K562 (cell line): Measurements from ENCODE around the gene DGKE. TPM values are rescaled to one million over a fixed set of nuclear protein-coding genes. Genes with fewer than 3 reads are reported as not detected.

Experiments
- ATAC-seq: fragments of 200-7000 bp; cut with Tn5 transposase; 3 replicates; pipeline ENCODE4 v1.9.1; 2020; ENCODE audit warnings: moderate library complexity
- BruUV-seq: library from RNA; stranded (reverse); fragments of 400-500 nt; replicated peaks from 2 replicates; lab custom pipeline; 2021; lab: Mats Ljungman, UMichigan
- CTCF ChIA-PET: fragments of 300-600 bp; formaldehyde crosslinking; extraction: SDS; loops from one replicate; lab custom pipeline; 2021; ENCODE audit warnings: low intra/inter-chr PET ratio; lab: Yijun Ruan, JAX
- POLR2A ChIA-PET: fragments of 300-600, 350-650 bp; sonication (Branson Sonifier 250); formaldehyde crosslinking; extraction: SDS; loops from one replicate; lab custom pipeline; 2021; ENCODE audit warnings: antibody characterized with exemption, inconsistent platforms; lab: Yijun Ruan, JAX
- DNase-seq, 4 experiments: peaks; one replicate each; pipeline versions ENCODE4 v3.0.0 to v3.0.0-alpha.2; 2011 to 2018; ENCODE audit warnings: low spot score in 3 of 4, mixed read lengths in 3 of 4; ENCODE audit errors: extremely low read depth in 1 of 4
- FAIRE-seq: peaks from 2 replicates; lab custom pipeline; 2011; peaks lifted over from hg19 to GRCh38; lab: Jason Lieb, UNC
- H2AFZ ChIP-seq: 2 replicates; pipeline ENCODE4 v1.6.0; 2011; ENCODE audit warnings: low read depth, low read length, control low read depth, inconsistent platforms
- H3K27ac ChIP-seq: fragments of 200-600 bp; 3 replicates; pipeline ENCODE4 v1.8.0; 2011; ENCODE audit warnings: low read depth, mild to moderate bottlenecking, control low read depth, inconsistent platforms, low read length, moderate library complexity, mixed read lengths; ENCODE audit errors: extremely low read depth
- H3K27me3 ChIP-seq, 2 experiments: fragments of 300-600 bp in 1 of 2; 2 replicates in 1 of 2; 3 replicates in 1 of 2; pipeline versions ENCODE4 v1.6.0 to v1.8.0; 2011; ENCODE audit warnings: inconsistent platforms in 2 of 2, low read length in 2 of 2, mild to moderate bottlenecking in 1 of 2, mixed read lengths in 1 of 2, moderate library complexity in 1 of 2; ENCODE audit not compliant: control insufficient read depth in 2 of 2, insufficient read depth in 2 of 2
- H3K36me3 ChIP-seq: fragments of 300-600 bp; 3 replicates; pipeline ENCODE4 v1.8.0; 2011; ENCODE audit warnings: mild to moderate bottlenecking, low read length, inconsistent platforms; ENCODE audit not compliant: control insufficient read depth, insufficient read depth
- H3K4me1 ChIP-seq, 2 experiments: fragments of 200-600 bp in 1 of 2; replicated peaks in 1 of 2; 2 replicates in 1 of 2; 3 replicates in 1 of 2; pipeline versions ENCODE4 v1.5.1 to v1.8.0; 2011; ENCODE audit warnings: inconsistent platforms in 2 of 2, low read length in 2 of 2, mild to moderate bottlenecking in 1 of 2, mixed read lengths in 1 of 2, moderate library complexity in 1 of 2; ENCODE audit not compliant: control insufficient read depth in 2 of 2, insufficient read depth in 2 of 2
- H3K4me2 ChIP-seq: 2 replicates; pipeline ENCODE4 v1.6.1; 2011; ENCODE audit warnings: low read length, control low read depth, inconsistent platforms, mixed read lengths; ENCODE audit not compliant: insufficient read depth
- H3K4me3 ChIP-seq: fragments of 200-600 bp; sonication (generic), shearing (Covaris generic); 2 replicates; pipeline ENCODE4 v1.5.1; 2016; ENCODE audit warnings: control low read depth, inconsistent platforms
- H3K79me2 ChIP-seq: fragments of 200-600 bp; 3 replicates; pipeline ENCODE4 v1.8.0; 2011; ENCODE audit warnings: low read length, inconsistent platforms; ENCODE audit not compliant: control insufficient read depth, insufficient read depth
- H3K9ac ChIP-seq, 2 experiments: 2 replicates each; pipeline versions ENCODE4 v1.6.0 to v1.6.1; 2011; ENCODE audit warnings: low read depth in 2 of 2, low read length in 2 of 2, control low read depth in 1 of 2, inconsistent platforms in 1 of 2, mild to moderate bottlenecking in 1 of 2, mixed read lengths in 1 of 2; ENCODE audit not compliant: insufficient read depth in 1 of 2
- H3K9me1 ChIP-seq: one replicate; pipeline ENCODE4 v1.6.0; 2011; ENCODE audit warnings: inconsistent platforms, mild to moderate bottlenecking, low read length, moderate library complexity; ENCODE audit not compliant: control insufficient read depth, insufficient read depth
- H3K9me3 ChIP-seq: replicated peaks from 2 replicates; pipeline ENCODE4 v1.5.1; 2011; ENCODE audit warnings: low read depth, low read length, inconsistent platforms; ENCODE audit not compliant: control insufficient read depth, insufficient read depth
- H4K20me1 ChIP-seq: replicated peaks from 2 replicates; pipeline ENCODE4 v1.6.1; 2011; ENCODE audit warnings: low read length, inconsistent platforms, mixed read lengths; ENCODE audit not compliant: control insufficient read depth, insufficient read depth
- CBFA2T2 ChIP-seq: fragments of 450-650 bp; conservative IDR thresholded peaks from 2 replicates; pipeline ENCODE4 v1.6.1; 2017; ENCODE audit warnings: mild to moderate bottlenecking
- FOXP1 ChIP-seq: sonication (generic); formaldehyde crosslinking; IDR thresholded peaks from 2 replicates; pipeline ENCODE4 v1.8.0; 2022; ENCODE audit warnings: mild to moderate bottlenecking, missing genetic modification reagents
- GTF2F1 ChIP-seq: IDR thresholded peaks from 2 replicates; pipeline ENCODE4 v1.6.1; 2011; ENCODE audit warnings: low read depth, low read length, improper control_type of control experiment
- KAT2B ChIP-seq: IDR thresholded peaks from one replicate; pipeline ENCODE4 v1.6.1; 2012; ENCODE audit warnings: low read depth, mild to moderate bottlenecking, control low read depth, inconsistent platforms, low read length, moderate library complexity
- KAT8 ChIP-seq: fragments of 450-650 bp; IDR thresholded peaks from 2 replicates; pipeline ENCODE4 v1.6.1; 2016; ENCODE audit warnings: low read depth, mild to moderate bottlenecking
- KDM1A ChIP-seq, 2 experiments: fragments of 450-650 bp; IDR thresholded peaks; 2 replicates each; pipeline ENCODE4 v1.6.1; 2016; ENCODE audit warnings: mild to moderate bottlenecking in 2 of 2
- KDM5B ChIP-seq: fragments of 200-600 bp; sonication (generic); IDR thresholded peaks from 2 replicates; pipeline ENCODE4 v1.6.1; 2012; ENCODE audit warnings: low read depth, mild to moderate bottlenecking, moderate library complexity, low read length, control low read depth, inconsistent platforms; ENCODE audit not compliant: insufficient replicate concordance
- POLR2AphosphoS2 ChIP-seq: IDR thresholded peaks from 2 replicates; pipeline ENCODE4 v1.6.1; 2012; ENCODE audit warnings: low read length, improper control_type of control experiment
- POLR2B ChIP-seq: fragments of 450-650 bp; IDR thresholded peaks from 2 replicates; pipeline ENCODE4 v1.6.1; 2018; ENCODE audit warnings: low read depth; ENCODE audit not compliant: partially characterized antibody
- SPI1 ChIP-seq: IDR thresholded peaks from 2 replicates; pipeline ENCODE4 v1.6.1; 2011; ENCODE audit warnings: low read depth, low read length, control low read depth, borderline replicate concordance
- TGIF2 ChIP-seq: sonication (generic); formaldehyde crosslinking; IDR thresholded peaks from 2 replicates; pipeline ENCODE4 v1.8.1; 2022; ENCODE audit warnings: mild to moderate bottlenecking, missing genetic modification reagents, moderate library complexity
- ZFX ChIP-seq: sonication (generic); formaldehyde crosslinking; IDR thresholded peaks from 2 replicates; pipeline ENCODE4 v1.8.0; 2022; ENCODE audit warnings: mild to moderate bottlenecking, missing genetic modification reagents, moderate library complexity
- WGBS: fragments of 100-300 bp; shearing (Covaris generic); methylation state at CpG from one replicate; pipeline ENCODE4 v1.1.6; 2016; ENCODE audit warnings: low coverage, mixed read lengths; ENCODE audit not compliant: insufficient coverage; ENCODE audit errors: missing lambda C conversion rate; 5-methylcytosine and 5-hydroxymethylcytosine counted together
- in situ Hi-C: fragments of 300-500 bp; cut with MboI; formaldehyde crosslinking; loops from 4 replicates; pipeline ENCODE4 v1.15.0; 2018; ENCODE audit warnings: inconsistent platforms, mixed read lengths
- intact Hi-C: fragments of 100-400 bp; cut with micrococcal nuclease; formaldehyde crosslinking; loops from 2 replicates; pipeline ENCODE4 v1.14.2; 2022
- polyA plus RNA-seq, 8 experiments: library from polyadenylated mRNA; depleted of rRNA in 4 of 8; stranded (reverse) in 5 of 8; unstranded in 3 of 8; fragments of >200 nt; fragmentation: Nextera tagmentation in 2 of 8; fragmentation: Illumina TruSeq in 1 of 8; extraction: Ambion mirVana in 2 of 8; extraction: Trizol in 1 of 8; gene quantifications; 2 replicates each; pipeline versions ENCODE4 v1.2.1 to v1.2.3, GENCODE V29; 2011 to 2014; ENCODE audit warnings: inconsistent platforms in 1 of 8, missing spikeins in 1 of 8
- total RNA-seq, 7 experiments: library from RNA; depleted of rRNA in 6 of 7; stranded (reverse); fragments of >200 nt in 6 of 7; fragmentation: Illumina TruSeq in 2 of 7; extraction: Trizol in 2 of 7; gene quantifications; 2 replicates each; pipeline versions ENCODE4 v1.2.1 to v1.2.3, GENCODE V29; 2011 to 2021; ENCODE audit warnings: low replicate concordance in 1 of 7
- TF ChIP-seq, protein P1 (sequence below): fragments of 250-450 bp; sonication (Bioruptor Pico); IDR thresholded peaks from 2 replicates; pipeline ENCODE4 v1.8.0; 2021; ENCODE audit warnings: mild to moderate bottlenecking, moderate library complexity
- TF ChIP-seq, protein P2 (sequence below): fragments of 250-450 bp; sonication (Bioruptor Pico); IDR thresholded peaks from 2 replicates; pipeline ENCODE4 v1.8.0; 2022; ENCODE audit warnings: inconsistent platforms, mild to moderate bottlenecking, moderate library complexity, borderline replicate concordance
- TF ChIP-seq, protein P3 (sequence below): sonication (generic); formaldehyde crosslinking; IDR thresholded peaks from 2 replicates; pipeline ENCODE4 v1.8.0; 2022; ENCODE audit warnings: missing genetic modification reagents, mild to moderate bottlenecking, moderate library complexity, borderline replicate concordance
- TF ChIP-seq, protein P4 (sequence below): sonication (generic); formaldehyde crosslinking; IDR thresholded peaks from 2 replicates; pipeline ENCODE4 v1.8.0; 2022; ENCODE audit warnings: mild to moderate bottlenecking, low read depth, missing genetic modification reagents
- TF ChIP-seq, protein P5 (sequence below): fragments of 200-800 bp; sonication (Bioruptor generic); IDR thresholded peaks from 2 replicates; pipeline ENCODE4 v1.6.1; 2017; ENCODE audit warnings: missing genetic modification characterization, missing compliant biosample characterization

Gene DGKE
- total and polyA plus RNA-seq, 9 of the 15 experiments (the other 6 are each of a cell fraction or from before 2014, with no cell fraction given) = 1.3 to 9.9 (median 5.9) TPM

DNA sequence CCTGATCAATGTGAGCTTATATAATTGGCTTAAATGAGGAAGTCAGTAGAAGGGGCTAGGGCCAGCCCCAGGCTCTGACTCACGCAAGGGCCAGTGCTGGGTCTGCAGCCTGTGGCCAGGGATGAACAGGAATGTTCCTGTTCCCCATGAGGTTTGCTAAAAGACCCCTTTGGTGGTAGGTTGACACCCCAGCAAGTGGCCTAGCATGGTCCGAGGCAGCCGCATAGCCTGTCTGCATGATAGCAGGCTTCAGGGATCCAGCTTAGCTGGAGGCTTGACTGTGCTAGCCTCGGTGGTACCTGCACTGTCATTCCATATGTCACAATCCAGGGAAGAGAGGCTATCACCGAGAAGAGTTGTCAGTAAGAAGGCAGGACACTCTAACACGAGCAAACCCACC is 56.4 kb downstream of the DGKE start:
- intact Hi-C loops (loop anchor here (5.0 kb wide), 1 partner anchor 52 kb away; no protein-coding TSS in a partner anchor), in situ Hi-C loops (no loop called here)
- Histone ChIP-seq H3K36me3 (peaks cover 69% of the 10 kb centered on the region), H4K20me1 (no peaks in the 10 kb centered on the region), H2AFZ (no peak overlapping the region), H3K4me2 (no peak overlapping the region), H3K27me3 (no peaks in the 10 kb centered on the region), H3K79me2 (no peaks in the 10 kb centered on the region), H3K27ac (no peak overlapping the region), H3K4me3 (no peak overlapping the region), H3K9me3 (no peaks in the 10 kb centered on the region), H3K4me1 (no peaks in the 10 kb centered on the region), H3K9me1 (peaks cover 4% of the 10 kb centered on the region), H3K9ac (no peak overlapping the region; a peak in 1 of 4 replicates)
- DNase-seq (no peak), ATAC-seq (no peak), FAIRE-seq (no peak)
- BruUV-seq = no TSS peak
- 93% methylated on average over 5 of the region's 6 CpGs for WGBS
- POLR2A ChIA-PET = interaction anchor here (0.6 to 3.9 kb wide), 6 partner anchors 9 to 115 kb away, joined by 3 to 13 read pairs (median 4); no protein-coding TSS in a partner anchor
- CTCF ChIA-PET = no interaction called here
- TF ChIP-seq KAT8 = no peak
- no peak for TF ChIP-seq GTF2F1
- TF ChIP-seq, protein P1, sequence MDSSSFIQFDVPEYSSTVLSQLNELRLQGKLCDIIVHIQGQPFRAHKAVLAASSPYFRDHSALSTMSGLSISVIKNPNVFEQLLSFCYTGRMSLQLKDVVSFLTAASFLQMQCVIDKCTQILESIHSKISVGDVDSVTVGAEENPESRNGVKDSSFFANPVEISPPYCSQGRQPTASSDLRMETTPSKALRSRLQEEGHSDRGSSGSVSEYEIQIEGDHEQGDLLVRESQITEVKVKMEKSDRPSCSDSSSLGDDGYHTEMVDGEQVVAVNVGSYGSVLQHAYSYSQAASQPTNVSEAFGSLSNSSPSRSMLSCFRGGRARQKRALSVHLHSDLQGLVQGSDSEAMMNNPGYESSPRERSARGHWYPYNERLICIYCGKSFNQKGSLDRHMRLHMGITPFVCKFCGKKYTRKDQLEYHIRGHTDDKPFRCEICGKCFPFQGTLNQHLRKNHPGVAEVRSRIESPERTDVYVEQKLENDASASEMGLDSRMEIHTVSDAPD (CRISPR knock-in tag) = no peak
- TF ChIP-seq, protein P2, sequence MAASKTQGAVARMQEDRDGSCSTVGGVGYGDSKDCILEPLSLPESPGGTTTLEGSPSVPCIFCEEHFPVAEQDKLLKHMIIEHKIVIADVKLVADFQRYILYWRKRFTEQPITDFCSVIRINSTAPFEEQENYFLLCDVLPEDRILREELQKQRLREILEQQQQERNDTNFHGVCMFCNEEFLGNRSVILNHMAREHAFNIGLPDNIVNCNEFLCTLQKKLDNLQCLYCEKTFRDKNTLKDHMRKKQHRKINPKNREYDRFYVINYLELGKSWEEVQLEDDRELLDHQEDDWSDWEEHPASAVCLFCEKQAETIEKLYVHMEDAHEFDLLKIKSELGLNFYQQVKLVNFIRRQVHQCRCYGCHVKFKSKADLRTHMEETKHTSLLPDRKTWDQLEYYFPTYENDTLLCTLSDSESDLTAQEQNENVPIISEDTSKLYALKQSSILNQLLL (CRISPR knock-in tag) = no peak
- no peak for TF ChIP-seq KDM1A (IDR thresholded peaks at IDR 0.05)
- peak; percentile 25; the same call in 1 of the 2 replicates for TF ChIP-seq ZFX (CRISPR knock-in tag)
- no peak for TF ChIP-seq KDM5B
- TF ChIP-seq, protein P3, sequence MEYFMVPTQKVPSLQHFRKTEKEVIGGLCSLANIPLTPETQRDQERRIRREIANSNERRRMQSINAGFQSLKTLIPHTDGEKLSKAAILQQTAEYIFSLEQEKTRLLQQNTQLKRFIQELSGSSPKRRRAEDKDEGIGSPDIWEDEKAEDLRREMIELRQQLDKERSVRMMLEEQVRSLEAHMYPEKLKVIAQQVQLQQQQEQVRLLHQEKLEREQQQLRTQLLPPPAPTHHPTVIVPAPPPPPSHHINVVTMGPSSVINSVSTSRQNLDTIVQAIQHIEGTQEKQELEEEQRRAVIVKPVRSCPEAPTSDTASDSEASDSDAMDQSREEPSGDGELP (CRISPR knock-in tag) = no peak
- TF ChIP-seq, protein P4, sequence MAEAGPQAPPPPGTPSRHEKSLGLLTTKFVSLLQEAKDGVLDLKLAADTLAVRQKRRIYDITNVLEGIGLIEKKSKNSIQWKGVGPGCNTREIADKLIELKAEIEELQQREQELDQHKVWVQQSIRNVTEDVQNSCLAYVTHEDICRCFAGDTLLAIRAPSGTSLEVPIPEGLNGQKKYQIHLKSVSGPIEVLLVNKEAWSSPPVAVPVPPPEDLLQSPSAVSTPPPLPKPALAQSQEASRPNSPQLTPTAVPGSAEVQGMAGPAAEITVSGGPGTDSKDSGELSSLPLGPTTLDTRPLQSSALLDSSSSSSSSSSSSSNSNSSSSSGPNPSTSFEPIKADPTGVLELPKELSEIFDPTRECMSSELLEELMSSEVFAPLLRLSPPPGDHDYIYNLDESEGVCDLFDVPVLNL (CRISPR knock-in tag) = no peak
- TF ChIP-seq, protein P5, sequence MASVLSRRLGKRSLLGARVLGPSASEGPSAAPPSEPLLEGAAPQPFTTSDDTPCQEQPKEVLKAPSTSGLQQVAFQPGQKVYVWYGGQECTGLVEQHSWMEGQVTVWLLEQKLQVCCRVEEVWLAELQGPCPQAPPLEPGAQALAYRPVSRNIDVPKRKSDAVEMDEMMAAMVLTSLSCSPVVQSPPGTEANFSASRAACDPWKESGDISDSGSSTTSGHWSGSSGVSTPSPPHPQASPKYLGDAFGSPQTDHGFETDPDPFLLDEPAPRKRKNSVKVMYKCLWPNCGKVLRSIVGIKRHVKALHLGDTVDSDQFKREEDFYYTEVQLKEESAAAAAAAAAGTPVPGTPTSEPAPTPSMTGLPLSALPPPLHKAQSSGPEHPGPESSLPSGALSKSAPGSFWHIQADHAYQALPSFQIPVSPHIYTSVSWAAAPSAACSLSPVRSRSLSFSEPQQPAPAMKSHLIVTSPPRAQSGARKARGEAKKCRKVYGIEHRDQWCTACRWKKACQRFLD (CRISPR knock-in tag) = no peak
- no peak for TF ChIP-seq CBFA2T2
- no peak for TF ChIP-seq TGIF2 (CRISPR knock-in tag)
- TF ChIP-seq KAT2B = no peak
- no peak for TF ChIP-seq FOXP1
- peak; percentile 32; the same call in 1 of the 2 replicates for TF ChIP-seq SPI1
- peak; percentile 28 for TF ChIP-seq POLR2B
- peak; percentile 42; the same call in 1 of the 2 replicates for TF ChIP-seq POLR2AphosphoS2
